GM15510 (cell line): Measurements from ENCODE around the gene VASN.

Experiments used
- POLR2A ChIP-seq: IDR thresholded peaks from 3 replicates; pipeline ENCODE4 v1.6.1; 2011; ENCODE audit warnings: borderline replicate concordance; ENCODE audit not compliant: insufficient read length; ENCODE audit errors: extremely low read depth

VASN gene

DNA sequence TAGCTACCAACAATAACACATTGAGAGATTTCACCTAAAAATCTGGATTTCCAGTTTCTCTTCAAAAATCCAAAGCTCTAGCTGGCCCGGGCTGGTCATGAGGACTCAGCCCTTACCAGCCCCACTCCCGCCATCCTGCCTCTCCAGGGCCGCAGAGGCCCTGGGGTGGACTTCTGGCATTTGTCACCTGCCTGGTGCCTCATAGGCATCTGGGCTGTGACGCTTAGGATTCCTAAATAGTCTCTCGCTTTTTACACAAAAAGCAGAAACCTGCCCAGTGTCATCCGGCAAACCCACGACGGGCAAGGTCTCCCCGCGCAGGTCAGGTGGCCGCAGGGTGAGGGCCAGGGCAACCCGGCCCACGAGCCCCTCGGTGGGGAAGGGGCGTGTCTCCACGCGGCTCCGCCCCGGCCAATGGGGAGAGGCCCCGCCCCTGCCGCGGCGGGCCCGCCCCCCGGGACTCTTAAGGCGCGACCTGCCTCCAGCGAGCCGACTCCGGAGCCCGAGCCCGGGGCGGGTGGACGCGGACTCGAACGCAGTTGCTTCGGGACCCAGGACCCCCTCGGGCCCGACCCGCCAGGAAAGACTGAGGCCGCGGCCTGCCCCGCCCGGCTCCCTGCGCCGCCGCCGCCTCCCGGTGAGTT lies at the start of gene VASN:
Gene VASN (plus strand): TSS at position 492 of the 644 bp plus-strand sequence. CDS start 9,030 bp downstream, outside the sequence.
- peak; percentile 37 for TF ChIP-seq POLR2A

GRCh38 chr16:4322121-4323052 lies 49.3 kb upstream of the VASN start:
- TF ChIP-seq POLR2A, result no peak

- no peak for TF ChIP-seq POLR2A
These were observed 48.4 kb upstream of the VASN start for GRCh38 chr16:4323071-4323844.

DNA sequence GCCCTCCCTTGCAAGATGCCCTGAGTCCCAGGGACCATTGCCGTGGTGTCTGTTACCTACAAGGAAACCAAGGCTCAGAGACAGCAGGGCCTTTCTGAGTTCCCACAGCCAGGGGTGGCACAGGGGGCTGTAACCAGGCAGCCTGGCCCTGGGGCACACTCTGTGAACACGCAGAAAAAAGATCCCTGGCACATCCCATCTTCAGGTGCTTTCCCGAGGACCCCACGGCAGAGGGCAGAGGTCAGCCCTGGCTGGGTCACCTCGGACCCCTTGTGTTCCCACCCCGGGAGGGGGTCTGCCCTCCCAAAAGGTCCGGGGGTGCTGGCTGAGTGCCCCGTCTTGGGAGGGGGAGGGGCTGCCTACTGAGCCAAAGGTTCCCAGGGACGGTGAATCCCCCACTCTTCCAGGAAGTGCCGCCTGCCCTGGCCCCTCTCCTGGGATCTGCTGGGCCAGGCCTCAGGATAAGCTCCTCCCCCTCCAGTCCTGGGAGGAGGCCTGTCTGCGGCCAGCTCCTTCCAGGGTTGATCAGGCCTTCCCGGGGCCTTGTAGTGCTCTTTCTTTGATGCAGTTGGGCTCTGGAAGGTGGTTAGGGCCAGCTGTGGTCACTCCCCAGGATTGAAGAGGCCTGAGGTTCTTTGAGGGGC lies 47.7 kb upstream of the VASN start:
- TF ChIP-seq POLR2A, result no peak

DNA sequence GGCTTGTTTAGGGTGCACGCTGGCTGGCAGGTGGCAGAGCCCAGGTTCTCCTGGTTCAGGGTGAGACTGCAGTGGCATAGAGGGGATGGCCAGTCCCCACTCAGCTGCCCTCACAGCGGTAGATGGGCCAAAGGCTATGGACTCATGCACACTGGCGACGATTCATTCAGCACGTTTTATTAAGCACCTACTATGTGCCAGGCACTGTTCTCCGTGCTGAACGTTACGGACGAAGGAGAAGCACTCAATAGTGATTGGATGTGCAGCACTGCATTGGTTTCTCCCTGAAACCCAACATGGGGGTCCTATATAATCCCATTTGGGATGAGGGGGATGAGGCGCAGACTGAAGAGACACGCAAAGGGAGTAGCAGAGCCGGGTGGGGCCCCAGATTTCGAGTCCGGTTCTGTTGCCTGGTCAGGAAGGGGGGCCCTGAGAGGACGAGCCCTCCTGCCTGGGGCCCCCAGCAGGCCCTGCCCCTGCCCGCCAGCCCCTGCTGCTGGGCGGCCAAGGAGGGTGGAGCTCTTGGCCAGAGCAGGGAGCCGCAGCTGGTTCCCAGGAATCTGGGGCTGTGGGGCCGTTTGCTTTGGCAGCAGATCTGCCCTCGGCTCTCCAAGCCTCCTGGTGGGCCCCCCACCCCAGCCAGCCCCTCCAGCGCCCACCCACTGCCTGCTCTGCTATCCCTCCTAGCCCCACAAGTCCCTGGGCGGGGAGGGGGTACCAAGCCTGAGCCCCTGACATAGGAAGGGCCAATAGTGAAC lies 47.0 kb upstream of the VASN start:
- no peak for TF ChIP-seq POLR2A

- no peak for TF ChIP-seq POLR2A
These were observed 46.3 kb upstream of the VASN start for GRCh38 chr16:4325253-4325758.

- no peak for TF ChIP-seq POLR2A
These were observed 44.1 kb upstream of the VASN start for GRCh38 chr16:4327386-4328045.

GRCh38 chr16:4328046-4328781 lies 43.4 kb upstream of the VASN start:
- no peak for TF ChIP-seq POLR2A

GRCh38 chr16:4328782-4329775 lies 42.6 kb upstream of the VASN start:
- TF ChIP-seq POLR2A, result no peak

DNA sequence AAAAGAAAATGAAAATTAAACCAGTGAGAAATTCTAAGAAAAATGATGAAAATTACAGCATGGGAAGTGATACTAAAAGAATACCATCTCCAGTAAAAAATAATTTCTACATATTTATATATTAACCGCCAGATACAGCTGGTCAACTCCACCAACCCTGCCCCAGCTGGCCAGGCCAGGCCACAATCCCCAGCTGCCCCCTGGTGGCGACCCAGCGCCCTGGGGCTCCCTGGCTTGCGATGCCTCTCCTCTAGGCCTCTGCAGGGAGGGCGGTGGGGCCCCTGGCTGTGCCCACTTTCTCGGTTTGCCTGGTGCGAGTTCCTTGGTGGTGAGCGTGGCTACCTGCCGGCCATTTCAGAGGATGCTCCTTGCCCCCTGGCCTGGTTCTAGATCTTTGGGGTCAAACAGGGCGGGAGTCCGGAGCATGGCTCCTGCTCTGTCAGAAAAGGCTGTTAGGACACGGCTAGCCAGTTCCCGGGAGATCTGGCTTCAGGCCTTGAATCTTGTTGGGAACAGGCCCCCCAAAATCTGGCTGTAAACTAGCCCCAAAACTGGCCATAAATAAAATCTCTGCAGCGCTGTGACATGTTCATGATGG lies 41.3 kb upstream of the VASN start:
- no peak for TF ChIP-seq POLR2A

GRCh38 chr16:4332083-4332482 lies 39.6 kb upstream of the VASN start:
- TF ChIP-seq POLR2A, result no peak
